Glutamatergic neuron (in vitro differentiated cells): ENCODE data around the gene PEAR1. TPM values are rescaled to one million over a fixed set of nuclear protein-coding genes. Genes with fewer than 3 reads are reported as not detected.
A peak's percentile ranks its signal among the peaks of the same experiment; 100 is the strongest.

ENCODE experiments used
- DNase-seq: peaks from one replicate; pipeline ENCODE4 v3.0.0; 2022
- H3K27ac Mint-ChIP-seq: one replicate; pipeline ENCODE4 v1.8.0; 2020; ENCODE audit warnings: mild to moderate bottlenecking, mixed read lengths, inconsistent platforms; ENCODE audit not compliant: unreplicated experiment
- H3K27me3 Mint-ChIP-seq: one replicate; pipeline ENCODE4 v1.8.0; 2020; ENCODE audit warnings: mild to moderate bottlenecking, moderate library complexity, mixed read lengths, inconsistent platforms; ENCODE audit not compliant: unreplicated experiment
- H3K36me3 Mint-ChIP-seq: one replicate; pipeline ENCODE4 v1.8.0; 2020; ENCODE audit warnings: mild to moderate bottlenecking, mixed read lengths, inconsistent platforms; ENCODE audit not compliant: unreplicated experiment
- H3K4me1 Mint-ChIP-seq: one replicate; pipeline ENCODE4 v1.8.0; 2020; ENCODE audit warnings: mild to moderate bottlenecking, low read depth, mixed read lengths, inconsistent platforms; ENCODE audit not compliant: unreplicated experiment
- H3K4me3 Mint-ChIP-seq: one replicate; pipeline ENCODE4 v1.8.0; 2020; ENCODE audit warnings: mild to moderate bottlenecking, mixed read lengths, inconsistent platforms; ENCODE audit not compliant: unreplicated experiment
- H3K9me3 Mint-ChIP-seq: one replicate; pipeline ENCODE4 v1.8.0; 2020; ENCODE audit warnings: mild to moderate bottlenecking, moderate library complexity, mixed read lengths, inconsistent platforms; ENCODE audit not compliant: unreplicated experiment
- CTCF ChIP-seq: fragments of 200-600 bp; sonication (generic); IDR thresholded peaks from one replicate; pipeline ENCODE4 v1.5.0; 2021; ENCODE audit not compliant: partially characterized antibody, unreplicated experiment
- long read RNA-seq: library from polyadenylated mRNA; unstranded; transcript quantifications from one replicate; pipeline ENCODE4 v2.0.0, GENCODE V29; 2020; ENCODE audit not compliant: unreplicated experiment
- total RNA-seq: library from RNA; stranded (reverse); fragmentation: NEBNext Ultra II Directional; extraction: Animal tissue kit (Norgen Biotek cat#: 25700); gene quantifications from one replicate; pipeline ENCODE4 v1.2.1, GENCODE V29; 2021; ENCODE audit not compliant: unreplicated experiment

Gene PEAR1
- 1.2 TPM for total RNA-seq
- long read RNA-seq: 0 reads

- Mint-ChIP-seq H3K36me3 (no peaks in the 10 kb centered on the region), H3K27ac (peak within 1 kb of the TSS; percentile 48), H3K9me3 (peaks cover 11% of the 10 kb centered on the region), H3K4me1 (peaks cover 21% of the 10 kb centered on the region), H3K4me3 (no peak within 1 kb of the TSS), H3K27me3 (peaks cover 33% of the 10 kb centered on the region)
- no peak for TF ChIP-seq CTCF
- DNase-seq: no peak
Observed at GRCh38 chr1:156893048-156893953, at the start of gene PEAR1. TSS of gene PEAR1 (plus strand) at chr1:156893718. CDS start at chr1:156903927, 10,209 bp downstream.

- peaks cover 12% of the 10 kb centered on the region for H3K4me1 Mint-ChIP-seq
- peaks cover 35% of the 10 kb centered on the region for H3K27me3 Mint-ChIP-seq
- H3K4me3 Mint-ChIP-seq: peak overlapping the region; percentile 6
- DNase-seq: no peak
- peaks cover 15% of the 10 kb centered on the region for H3K9me3 Mint-ChIP-seq
- no peak overlapping the region for H3K27ac Mint-ChIP-seq
- H3K36me3 Mint-ChIP-seq: peaks cover 6% of the 10 kb centered on the region
- TF ChIP-seq CTCF: no peak
Observed at GRCh38 chr1:156844102-156844501, 49.4 kb upstream of the PEAR1 start.

- no peak for TF ChIP-seq CTCF
- H3K27me3 Mint-ChIP-seq: peaks cover 38% of the 10 kb centered on the region
- DNase-seq: no peak
- no peak overlapping the region for H3K27ac Mint-ChIP-seq
- H3K9me3 Mint-ChIP-seq: peaks cover 16% of the 10 kb centered on the region
- peaks cover 6% of the 10 kb centered on the region for H3K36me3 Mint-ChIP-seq
- H3K4me3 Mint-ChIP-seq: peak overlapping the region; percentile 18
- H3K4me1 Mint-ChIP-seq: peaks cover 10% of the 10 kb centered on the region
Observed at GRCh38 chr1:156844638-156845037, 48.9 kb upstream of the PEAR1 start.

- TF ChIP-seq CTCF: no peak
- DNase-seq: no peak
- peaks cover 6% of the 10 kb centered on the region for H3K36me3 Mint-ChIP-seq
- peaks cover 18% of the 10 kb centered on the region for H3K9me3 Mint-ChIP-seq
- peak overlapping the region; percentile 52 for H3K4me3 Mint-ChIP-seq
- H3K4me1 Mint-ChIP-seq: peaks cover 8% of the 10 kb centered on the region
- peaks cover 39% of the 10 kb centered on the region for H3K27me3 Mint-ChIP-seq
- H3K27ac Mint-ChIP-seq: no peak overlapping the region
Observed at GRCh38 chr1:156845055-156845952, 48.2 kb upstream of the PEAR1 start.
